K562 (cell line): ENCODE results near the gene CDYL2. TPM values are rescaled to one million over a fixed set of nuclear protein-coding genes. Genes with fewer than 3 reads are reported as not detected.

Experiments used
- polyA plus RNA-seq, 8 experiments: library from polyadenylated mRNA; depleted of rRNA in 4 of 8; stranded (reverse) in 5 of 8; unstranded in 3 of 8; fragments of >200 nt; fragmentation: Nextera tagmentation in 2 of 8; fragmentation: Illumina TruSeq in 1 of 8; extraction: Ambion mirVana in 2 of 8; extraction: Trizol in 1 of 8; gene quantifications; 2 replicates each; pipeline versions ENCODE4 v1.2.1 to v1.2.3, GENCODE V29; 2011 to 2014; ENCODE audit warnings: inconsistent platforms in 1 of 8, missing spikeins in 1 of 8
- total RNA-seq, 7 experiments: library from RNA; depleted of rRNA in 6 of 7; stranded (reverse); fragments of >200 nt in 6 of 7; fragmentation: Illumina TruSeq in 2 of 7; extraction: Trizol in 2 of 7; gene quantifications; 2 replicates each; pipeline versions ENCODE4 v1.2.1 to v1.2.3, GENCODE V29; 2011 to 2021; ENCODE audit warnings: low replicate concordance in 1 of 7

Gene CDYL2
- total and polyA plus RNA-seq, 9 of the 15 experiments (the other 6 are each of a cell fraction or from before 2014, with no cell fraction given), result under 0.01 to 0.04 (median 0.01) TPM; not detected in 6

Other genes with a start within 250 kb of the CDYL2 start
- 122 and 192 TPM in 2 replicates for gene CMC2, start 202.3 kb upstream of the CDYL2 start, total RNA-seq (2014; rRNA removed)
- 144 and 165 TPM in 2 replicates for gene CMC2, start 202.3 kb upstream of the CDYL2 start, total RNA-seq (2014; rRNA removed; fragmentation: Illumina TruSeq; extraction: Trizol)
- 124 and 143 TPM in 2 replicates for gene CMC2, start 202.3 kb upstream of the CDYL2 start, total RNA-seq (2015; rRNA removed; fragmentation: Illumina TruSeq; extraction: Trizol)
- gene CMC2, start 202.3 kb upstream of the CDYL2 start, total RNA-seq (2021), result 166 and 189 TPM in 2 replicates
- 224 and 304 TPM in 2 replicates for gene CMC2, start 202.3 kb upstream of the CDYL2 start, polyA plus RNA-seq (2011; rRNA removed)
- gene CMC2, start 202.3 kb upstream of the CDYL2 start, polyA plus RNA-seq (2014; fragmentation: Illumina TruSeq; extraction: Trizol), result 172 and 255 TPM in 2 replicates
- 100 to 1,000 TPM; 434 to 501 TPM for gene CMC2, start 202.3 kb upstream of the CDYL2 start, polyA plus RNA-seq (2014; fragmentation: Nextera tagmentation; extraction: Ambion mirVana)
- 230 and 250 TPM in 2 replicates for gene CMC2, start 202.3 kb upstream of the CDYL2 start, polyA plus RNA-seq (2014; rRNA removed)
- gene CENPN, start 202.6 kb upstream of the CDYL2 start, total RNA-seq (2014; rRNA removed), result 64.6 and 140 TPM in 2 replicates
- 161 and 186 TPM in 2 replicates for gene CENPN, start 202.6 kb upstream of the CDYL2 start, total RNA-seq (2014; rRNA removed; fragmentation: Illumina TruSeq; extraction: Trizol)
- 103 and 106 TPM in 2 replicates for gene CENPN, start 202.6 kb upstream of the CDYL2 start, total RNA-seq (2015; rRNA removed; fragmentation: Illumina TruSeq; extraction: Trizol)
- 87.6 and 92.3 TPM in 2 replicates for gene CENPN, start 202.6 kb upstream of the CDYL2 start, total RNA-seq (2021)
- 95.8 and 123 TPM in 2 replicates for gene CENPN, start 202.6 kb upstream of the CDYL2 start, polyA plus RNA-seq (2011; rRNA removed)
- 140 and 158 TPM in 2 replicates for gene CENPN, start 202.6 kb upstream of the CDYL2 start, polyA plus RNA-seq (2014; fragmentation: Illumina TruSeq; extraction: Trizol)
- gene CENPN, start 202.6 kb upstream of the CDYL2 start, polyA plus RNA-seq (2014; fragmentation: Nextera tagmentation; extraction: Ambion mirVana), result 100 to 1,000 TPM; 343 to 384 TPM
- gene CENPN, start 202.6 kb upstream of the CDYL2 start, polyA plus RNA-seq (2014; rRNA removed), result 209 and 279 TPM in 2 replicates
- gene ATMIN, start 231.2 kb upstream of the CDYL2 start, total RNA-seq (2014; rRNA removed), result 16.5 and 20.5 TPM in 2 replicates
- 35.3 and 38.8 TPM in 2 replicates for gene ATMIN, start 231.2 kb upstream of the CDYL2 start, total RNA-seq (2014; rRNA removed; fragmentation: Illumina TruSeq; extraction: Trizol)
- 39.4 and 40.9 TPM in 2 replicates for gene ATMIN, start 231.2 kb upstream of the CDYL2 start, total RNA-seq (2015; rRNA removed; fragmentation: Illumina TruSeq; extraction: Trizol)
- gene ATMIN, start 231.2 kb upstream of the CDYL2 start, total RNA-seq (2021), result 22.5 and 23.4 TPM in 2 replicates
- 21.3 and 29.2 TPM in 2 replicates for gene ATMIN, start 231.2 kb upstream of the CDYL2 start, polyA plus RNA-seq (2011; rRNA removed)
- gene ATMIN, start 231.2 kb upstream of the CDYL2 start, polyA plus RNA-seq (2014; fragmentation: Illumina TruSeq; extraction: Trizol), result 28.1 and 31.3 TPM in 2 replicates
- gene ATMIN, start 231.2 kb upstream of the CDYL2 start, polyA plus RNA-seq (2014; fragmentation: Nextera tagmentation; extraction: Ambion mirVana), result 1 to 10 TPM; 6.7 to 7.8 TPM
- gene ATMIN, start 231.2 kb upstream of the CDYL2 start, polyA plus RNA-seq (2014; rRNA removed), result 15.3 and 19.3 TPM in 2 replicates